ENCODE measurements around the gene ZNF787.

The ZNF787 gene

GRCh38 chr19:56120371-56121179 is 520 bp downstream of the ZNF787 start:
- no peak for FAIRE-seq
- no peak for TF ChIP-seq CTCF (IDR thresholded peaks at IDR 0.05; ENCODE audit: insufficient read depth, missing control alignments)
- DNase-seq (ENCODE audit: insufficient read length, low spot score): no peak

GRCh38 chr19:56120002-56120370 is 1.1 kb downstream of the ZNF787 start:
- no peak for TF ChIP-seq CTCF (IDR thresholded peaks at IDR 0.05; ENCODE audit: insufficient read depth, missing control alignments)
- DNase-seq (ENCODE audit: insufficient read length, low spot score): no peak
- FAIRE-seq: no peak

- DNase-seq (ENCODE audit: insufficient read length, low spot score) (no peak), FAIRE-seq (no peak)
- no peak for TF ChIP-seq CTCF (IDR thresholded peaks at IDR 0.05; ENCODE audit: insufficient read depth, missing control alignments)
Measured at GRCh38 chr19:56119582-56119978, 1.5 kb downstream of the ZNF787 start.

- TF ChIP-seq CTCF (IDR thresholded peaks at IDR 0.05; ENCODE audit: insufficient read depth, missing control alignments): no peak
- DNase-seq (ENCODE audit: insufficient read length, low spot score) (no peak), FAIRE-seq (no peak)
Measured at GRCh38 chr19:56118666-56119581, 2.2 kb downstream of the ZNF787 start.

- FAIRE-seq: no peak
- TF ChIP-seq CTCF (IDR thresholded peaks at IDR 0.05; ENCODE audit: insufficient read depth, missing control alignments): no peak
- no peak for DNase-seq (ENCODE audit: insufficient read length, low spot score)
Measured at GRCh38 chr19:56117889-56118288, 3.2 kb downstream of the ZNF787 start.

- DNase-seq (ENCODE audit: insufficient read length, low spot score) (no peak), FAIRE-seq (no peak)
- TF ChIP-seq CTCF (IDR thresholded peaks at IDR 0.05; ENCODE audit: insufficient read depth, missing control alignments): no peak
Measured at GRCh38 chr19:56117376-56117884, 3.7 kb downstream of the ZNF787 start.
